GM19193 (cell line): ENCODE results near the gene SLC27A6.

ENCODE experiments used
- POLR2A ChIP-seq: IDR thresholded peaks from 4 replicates; pipeline ENCODE4 v1.6.1; 2011; ENCODE audit not compliant: insufficient read depth, insufficient read length; ENCODE audit errors: extremely low read depth

The SLC27A6 gene

GRCh38 chr5:129078660-129079059, 113.4 kb downstream of the SLC27A6 start:
- no peak for TF ChIP-seq POLR2A

GRCh38 chr5:129079496-129079895, 114.2 kb downstream of the SLC27A6 start:
- no peak for TF ChIP-seq POLR2A

- TF ChIP-seq POLR2A: no peak
These were observed 115.5 kb downstream of the SLC27A6 start for GRCh38 chr5:129080766-129081165.

DNA sequence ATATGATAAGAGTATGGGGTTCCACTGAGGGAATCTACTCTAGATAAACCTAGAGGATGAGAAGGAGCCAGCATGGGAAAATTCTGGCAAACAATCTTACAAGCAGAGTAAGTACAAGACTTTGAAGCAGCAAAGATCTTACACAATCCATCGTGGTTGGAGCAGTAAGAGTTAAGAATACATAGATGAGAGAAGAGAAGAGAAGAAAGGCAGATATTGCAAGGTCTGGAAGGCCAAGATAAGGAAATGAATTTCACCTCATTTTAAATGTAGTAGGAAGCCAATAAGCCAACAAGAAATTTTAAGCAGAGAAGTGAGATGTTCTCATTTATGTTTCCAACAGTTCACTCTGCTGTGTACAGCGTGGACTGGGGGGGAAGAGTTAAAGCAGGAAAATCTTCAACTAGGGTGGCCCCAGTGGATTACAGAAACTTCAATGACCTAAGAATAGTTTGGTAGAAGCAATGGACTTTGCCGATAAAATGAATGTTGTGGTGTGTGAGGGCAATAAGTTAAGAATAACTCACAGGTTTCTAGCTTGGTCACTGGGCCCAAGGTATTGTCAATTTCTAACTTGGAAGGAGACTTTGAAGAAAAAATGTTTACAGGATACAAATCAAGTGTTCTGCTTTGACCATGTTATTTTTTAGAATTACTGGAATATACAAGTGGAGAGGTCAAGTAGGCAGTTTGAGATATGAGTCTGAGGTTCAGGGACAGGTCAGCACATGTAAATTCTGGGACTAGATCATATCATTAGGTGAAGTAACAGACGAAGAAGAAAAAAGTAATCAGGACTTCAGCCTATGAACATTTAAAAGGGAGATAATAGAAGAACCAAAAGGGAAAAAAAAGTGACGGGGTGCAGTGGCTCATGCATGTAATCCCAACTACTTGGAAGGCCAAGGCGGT, 117.2 kb downstream of the SLC27A6 start:
- TF ChIP-seq POLR2A: no peak
